HG03571 (cell line): ENCODE results near the gene RNU1-3.
"Not testable (repeated sequence)": the region's sequence is repeated elsewhere in the genome, so short reads cannot be mapped to it uniquely, and the experiment has no call there.

Source experiments
- ATAC-seq: cut with Tn5 transposase; IDR thresholded peaks from one replicate; pipeline ENCODE4 v1.9.1; 2021; ENCODE audit not compliant: unreplicated experiment

The RNU1-3 gene

GRCh38 chr1:16641159-16641975, 25.4 kb downstream of the RNU1-3 start:
- not testable (repeated sequence) for ATAC-seq

GRCh38 chr1:16639091-16640031, 27.4 kb downstream of the RNU1-3 start:
- ATAC-seq: not testable (repeated sequence)

GRCh38 chr1:16637941-16638778, 28.6 kb downstream of the RNU1-3 start:
- not testable (repeated sequence) for ATAC-seq

- ATAC-seq: not testable (repeated sequence)
Measured at GRCh38 chr1:16636551-16637195, 30.1 kb downstream of the RNU1-3 start.

GRCh38 chr1:16635959-16636358, 30.8 kb downstream of the RNU1-3 start:
- not testable (repeated sequence) for ATAC-seq

- not testable (repeated sequence) for ATAC-seq
Measured at GRCh38 chr1:16633540-16634282, 33.0 kb downstream of the RNU1-3 start.

GRCh38 chr1:16632044-16632850, 34.5 kb downstream of the RNU1-3 start:
- ATAC-seq: not testable (repeated sequence)

GRCh38 chr1:16631248-16632043, 35.3 kb downstream of the RNU1-3 start:
- no peak for ATAC-seq

GRCh38 chr1:16630661-16631247, 36.0 kb downstream of the RNU1-3 start:
- ATAC-seq: no peak

GRCh38 chr1:16629916-16630530, 36.7 kb downstream of the RNU1-3 start:
- not testable (repeated sequence) for ATAC-seq

- no peak for ATAC-seq
Measured at GRCh38 chr1:16628361-16629111, 38.2 kb downstream of the RNU1-3 start.

- not testable (repeated sequence) for ATAC-seq
Measured at GRCh38 chr1:16626409-16626983, 40.3 kb downstream of the RNU1-3 start.

GRCh38 chr1:16625497-16626408, 41.0 kb downstream of the RNU1-3 start:
- ATAC-seq: no peak

GRCh38 chr1:16623812-16624719, 42.7 kb downstream of the RNU1-3 start:
- ATAC-seq: not testable (repeated sequence)
